AG10803 (cell line): ENCODE results near the gene FEV.

Experiments used
- DNase-seq: peaks from one replicate; pipeline ENCODE4 v3.0.0; 2010; ENCODE audit warnings: low read depth
- H3K4me3 ChIP-seq: 2 replicates; pipeline ENCODE4 v1.5.1; 2011; ENCODE audit warnings: mild to moderate bottlenecking, low read length, control low read depth
- CTCF ChIP-seq: conservative IDR thresholded peaks from 2 replicates; pipeline ENCODE4 v1.5.1; 2011; ENCODE audit warnings: mild to moderate bottlenecking, low read length, control low read depth, inconsistent platforms

FEV gene

GRCh38 chr2:218985325-218986091 lies 524 bp upstream of the FEV start:
- TF ChIP-seq CTCF = no peak
- H3K4me3 ChIP-seq = no peak overlapping the region
- no peak for DNase-seq

- no peak for TF ChIP-seq CTCF
- DNase-seq = no peak
- no peak overlapping the region for H3K4me3 ChIP-seq
Measured at GRCh38 chr2:218984239-218985020, 554 bp downstream of the FEV start.

GRCh38 chr2:218983934-218984238 lies 1.1 kb downstream of the FEV start:
- no peak for TF ChIP-seq CTCF
- no peak for DNase-seq
- H3K4me3 ChIP-seq = no peak overlapping the region

GRCh38 chr2:218983263-218983933 lies 1.6 kb downstream of the FEV start:
- no peak overlapping the region for H3K4me3 ChIP-seq
- no peak for DNase-seq

GRCh38 chr2:218982586-218983262 lies 2.3 kb downstream of the FEV start:
- H3K4me3 ChIP-seq = no peak overlapping the region
- TF ChIP-seq CTCF = no peak
- DNase-seq = no peak

More at GRCh38 chr2:218983263-218983933, 1.6 kb downstream of the FEV start:
- no peak for TF ChIP-seq CTCF

GRCh38 chr2:218981881-218982585 lies 3.0 kb downstream of the FEV start:
- no peak for DNase-seq
- TF ChIP-seq CTCF = no peak
- no peak overlapping the region for H3K4me3 ChIP-seq
